NCI-H446 treated with DMSO at 0.1 percent for 48 hours (cell line): ENCODE measurements around the gene UBR7.
"Not testable (repeated sequence)": the region's sequence is repeated elsewhere in the genome, so short reads cannot be mapped to it uniquely, and the experiment has no call there.

Experiments
- DNase-seq: peaks from one replicate; lab custom pipeline; 2025; lab: John Stamatoyannopoulos, UW

Gene UBR7

DNA sequence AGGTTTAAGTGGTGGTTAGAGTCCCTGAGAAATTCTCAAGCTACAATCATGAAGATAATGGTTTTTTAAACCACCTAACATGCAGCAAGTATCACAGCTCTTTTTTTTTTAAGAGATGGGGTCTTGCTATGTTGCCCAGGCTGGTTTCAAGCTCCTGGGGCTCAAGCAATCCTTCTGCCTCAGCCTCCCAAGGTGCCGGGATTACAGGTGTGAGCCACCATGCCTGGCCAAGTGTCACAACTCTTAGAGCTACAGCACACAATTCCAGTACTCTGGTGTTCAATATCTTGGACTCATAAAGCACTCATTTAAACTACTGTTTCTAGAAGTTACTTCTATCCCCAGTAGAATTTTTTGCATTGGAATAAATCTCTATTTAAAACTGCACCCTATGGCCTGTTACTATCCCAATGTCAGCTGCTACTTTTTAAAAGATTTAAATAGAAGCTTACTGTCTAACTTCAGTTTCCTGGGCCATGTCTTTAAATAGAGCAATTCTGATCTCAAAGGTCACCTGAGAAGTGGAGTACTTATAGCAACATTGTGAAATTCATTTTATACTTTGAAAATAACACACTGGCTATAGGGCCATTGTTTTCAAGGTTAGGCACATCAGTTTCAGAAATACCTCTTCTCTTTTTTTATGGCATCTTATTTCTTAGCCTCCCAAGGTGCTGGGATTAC is 11.6 kb upstream of the UBR7 start:
- no peak for DNase-seq

DNA sequence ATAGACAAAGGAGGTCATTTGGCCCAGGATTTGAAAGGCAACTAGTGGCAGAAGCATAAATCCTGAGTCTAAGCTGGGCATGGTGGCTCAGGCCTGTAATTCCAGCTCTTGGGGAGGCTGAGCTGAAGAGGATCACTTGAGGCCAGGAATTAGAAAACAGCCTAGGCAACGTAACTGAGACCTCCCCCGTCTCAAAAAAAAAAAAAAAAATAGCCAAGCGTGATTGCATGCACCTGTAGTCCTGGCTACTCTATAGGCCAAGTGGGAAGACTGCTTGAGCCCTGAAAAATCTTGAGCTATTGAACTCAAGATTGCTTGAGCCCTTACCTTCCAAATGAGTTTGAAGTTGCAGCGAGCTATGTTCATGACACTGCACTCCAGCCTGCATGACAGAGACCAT is 8.0 kb upstream of the UBR7 start:
- no peak for DNase-seq

DNA sequence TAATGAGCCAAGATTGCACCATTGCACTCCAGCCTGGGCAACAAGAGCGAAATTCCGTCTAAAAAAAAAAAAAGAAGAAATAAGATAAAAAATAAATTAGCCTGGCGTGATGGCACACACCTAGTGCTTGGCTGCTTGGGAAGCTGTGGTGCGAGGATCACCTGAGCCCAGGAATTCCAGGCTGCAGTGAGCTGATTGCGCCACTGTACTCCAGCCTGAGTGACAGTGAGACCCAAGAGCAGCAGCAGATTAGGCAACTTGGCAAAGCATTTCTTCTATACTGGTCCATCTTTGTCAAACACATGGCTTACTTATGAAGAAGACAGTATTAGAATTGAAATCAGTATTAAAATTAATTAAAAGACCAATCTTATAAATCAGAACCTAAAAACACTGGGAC is 6.5 kb upstream of the UBR7 start:
- no peak for DNase-seq

DNA sequence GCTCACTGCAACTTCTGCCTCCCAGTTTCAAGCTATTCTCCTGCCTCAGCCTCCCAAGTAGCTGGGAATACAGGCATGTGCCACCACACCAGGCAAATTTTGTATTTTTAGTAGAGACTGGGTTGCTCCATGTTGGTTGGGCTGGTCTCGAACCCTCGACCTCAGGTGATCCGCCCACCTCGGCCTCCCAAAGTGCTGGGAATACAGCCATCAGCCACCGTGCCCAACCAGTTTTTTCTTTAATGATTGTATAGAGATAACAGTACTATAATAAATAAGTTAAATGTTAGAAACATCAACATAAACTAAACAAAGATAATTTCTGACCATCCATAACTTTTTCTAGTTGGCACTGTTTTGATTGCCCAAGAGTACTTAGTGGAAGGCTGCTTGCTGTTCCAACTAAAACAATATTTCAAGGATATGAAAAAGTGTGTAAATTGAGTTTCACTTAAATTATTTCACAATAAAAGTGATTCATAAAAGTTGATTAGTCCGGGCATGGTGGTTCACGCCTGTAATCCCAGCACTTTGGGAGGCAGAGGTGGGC is 5.8 kb upstream of the UBR7 start:
- no peak for DNase-seq

DNA sequence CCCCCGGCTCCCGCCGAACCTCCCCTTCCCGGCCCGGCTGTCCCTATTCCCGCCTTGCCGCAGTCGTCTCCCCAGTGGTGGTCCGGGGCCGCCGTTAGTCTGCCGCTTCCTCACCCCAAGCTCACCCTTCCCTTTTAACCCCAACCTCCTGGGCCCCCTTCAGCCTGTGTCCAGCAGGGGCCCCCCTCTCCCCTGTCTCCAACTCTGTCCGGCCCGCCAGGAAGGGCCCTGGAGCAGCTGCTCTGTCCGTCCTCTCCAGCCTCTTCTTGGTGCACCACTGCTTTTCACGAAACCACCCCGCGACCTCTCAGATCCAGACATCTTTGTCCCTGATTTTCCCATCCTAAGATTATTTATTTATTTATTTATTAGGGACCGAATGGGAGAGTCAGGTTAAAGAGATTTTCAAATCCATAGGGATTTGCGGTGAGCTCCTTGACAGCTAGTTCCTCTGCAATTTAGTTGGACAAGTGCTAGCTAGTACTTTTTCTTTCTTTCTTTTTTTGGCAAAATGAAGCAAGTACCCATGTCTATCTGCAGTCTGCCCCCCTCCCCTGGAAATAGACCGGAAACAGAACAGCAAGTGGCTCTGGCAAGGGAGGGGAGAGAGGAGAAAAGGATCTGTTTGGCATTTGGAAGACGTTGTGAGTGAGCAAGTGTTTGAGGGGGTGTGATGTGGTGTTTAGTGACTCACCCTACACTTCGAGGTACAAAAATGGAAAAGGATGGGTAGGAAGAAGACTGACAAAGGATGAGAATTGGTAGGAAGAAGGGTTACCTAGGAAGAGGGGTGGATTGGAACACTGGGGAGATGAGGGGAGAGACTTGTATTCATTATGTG is 632 bp downstream of the UBR7 start:
- DNase-seq = peak; percentile 15

DNA sequence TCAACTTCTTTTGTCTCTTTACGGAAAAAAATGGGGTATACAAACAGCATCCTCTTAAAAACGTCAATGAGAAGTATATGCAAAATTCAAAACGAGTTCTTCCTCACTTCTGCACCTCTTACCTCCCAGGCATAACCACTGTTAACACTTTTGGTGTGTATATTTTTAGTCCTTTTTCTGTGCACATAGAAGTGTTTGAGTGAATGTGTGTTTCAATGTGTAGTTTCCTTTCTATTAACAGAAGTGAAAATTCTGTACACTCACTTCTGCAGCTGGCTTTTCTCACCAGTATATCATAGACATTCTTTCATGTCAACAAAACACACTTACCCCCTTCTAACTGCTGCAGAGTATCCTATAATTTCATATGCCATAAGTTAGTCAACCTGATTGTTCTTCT is 5.4 kb downstream of the UBR7 start:
- DNase-seq = no peak

DNA sequence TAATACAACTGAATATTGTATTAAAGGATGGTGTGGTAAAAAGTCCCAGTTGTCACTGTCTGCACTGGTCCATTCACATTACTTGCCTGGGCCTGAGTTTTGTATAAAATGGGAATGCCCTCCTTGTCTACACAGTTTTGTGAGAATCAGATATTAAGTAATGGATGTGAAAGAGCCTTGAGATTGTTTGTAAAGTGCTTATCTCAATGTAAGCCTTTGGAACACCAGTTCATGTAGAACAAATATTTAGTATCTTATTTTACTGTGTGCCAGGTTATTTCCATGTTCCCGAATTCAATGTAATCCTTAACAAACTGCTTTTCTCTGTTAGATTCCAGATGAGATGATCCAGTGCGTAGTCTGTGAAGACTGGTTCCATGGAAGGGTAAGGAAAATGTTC is 7.5 kb downstream of the UBR7 start:
- no peak for DNase-seq

DNA sequence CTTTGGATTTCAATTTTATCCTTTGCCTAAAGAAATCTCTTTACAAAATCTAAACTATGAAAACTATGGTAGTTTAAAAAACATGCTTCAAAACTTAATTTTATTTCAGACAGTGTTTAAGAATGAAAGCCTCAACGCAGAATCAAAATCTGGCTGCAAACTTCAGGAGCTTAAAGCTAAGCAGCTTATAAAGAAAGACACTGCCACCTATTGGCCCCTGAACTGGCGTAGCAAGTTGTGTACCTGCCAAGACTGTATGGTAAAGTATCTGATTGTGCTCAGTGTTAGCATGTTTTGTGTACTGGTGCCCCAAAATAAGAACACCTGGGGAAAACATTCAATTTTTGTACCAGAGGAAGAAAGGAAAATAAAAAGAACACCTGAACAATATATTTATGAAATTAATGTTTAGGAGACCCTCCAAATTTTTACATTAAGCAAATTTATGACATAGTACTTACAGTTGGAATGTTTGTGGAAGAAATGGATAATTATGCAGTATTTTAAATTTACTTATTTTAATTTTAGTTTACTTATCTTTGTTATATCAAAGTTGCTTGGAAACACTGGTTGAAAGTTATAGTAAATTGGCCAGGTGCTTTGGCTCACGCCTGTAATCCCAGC is 12.2 kb downstream of the UBR7 start:
- DNase-seq = peak; percentile 59

DNA sequence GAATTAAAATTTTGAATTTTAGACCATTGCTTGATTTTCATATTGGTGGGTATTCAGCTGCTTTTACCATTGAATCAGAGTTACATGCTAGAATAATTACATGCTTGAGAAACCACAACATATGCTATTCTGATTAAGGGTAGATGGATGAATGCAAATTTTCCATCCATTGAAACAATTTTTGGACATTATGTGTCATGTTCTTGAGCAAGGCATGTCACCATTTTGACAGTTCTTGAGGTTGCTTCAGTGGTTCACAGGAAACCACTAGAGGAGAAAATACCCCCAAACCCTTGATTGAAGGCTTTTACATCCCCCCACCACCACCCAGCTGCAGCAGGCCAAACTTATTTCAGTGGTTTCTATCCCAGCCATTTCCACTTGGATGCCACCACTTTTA is 13.5 kb downstream of the UBR7 start:
- no peak for DNase-seq

DNA sequence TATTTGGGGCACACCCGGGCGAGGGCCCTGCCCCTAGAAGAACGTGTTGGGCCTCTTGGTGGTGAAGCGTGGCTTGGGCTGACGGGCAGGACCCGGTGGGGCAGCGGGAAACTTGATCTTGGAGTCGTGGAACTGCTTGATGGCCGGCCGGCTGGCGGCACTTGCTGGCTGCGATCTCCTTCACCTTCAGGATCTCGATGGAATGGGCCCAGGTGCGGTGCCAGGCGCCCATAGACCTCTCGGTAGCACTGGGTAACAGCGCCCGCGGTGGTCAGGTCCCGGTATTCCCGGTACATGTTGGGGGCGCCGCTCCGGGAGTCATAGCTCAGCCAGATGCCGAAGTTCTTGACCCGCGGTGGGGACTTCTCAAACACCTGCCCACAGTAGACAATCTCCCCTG is 16.5 kb downstream of the UBR7 start:
- DNase-seq = no peak

DNA sequence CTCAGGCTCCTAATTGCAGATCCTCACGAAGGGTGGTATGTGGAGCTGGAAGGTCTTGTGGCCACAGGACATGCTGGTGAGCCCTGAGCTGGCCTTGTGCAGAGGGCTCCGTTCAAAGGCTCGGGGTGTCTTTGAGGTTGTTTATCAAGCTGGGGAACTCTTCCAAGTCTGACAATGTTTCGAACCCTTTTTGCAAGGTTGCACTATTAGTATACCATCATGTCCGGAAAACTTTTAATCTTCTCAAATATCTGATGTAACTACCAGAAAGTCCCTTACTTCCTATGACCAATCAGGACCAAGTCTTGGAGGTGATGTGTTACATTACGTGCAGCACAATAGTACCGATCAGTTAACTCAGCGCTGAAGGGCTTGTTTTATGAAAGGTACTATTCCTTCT is 21.5 kb downstream of the UBR7 start:
- no peak for DNase-seq

DNA sequence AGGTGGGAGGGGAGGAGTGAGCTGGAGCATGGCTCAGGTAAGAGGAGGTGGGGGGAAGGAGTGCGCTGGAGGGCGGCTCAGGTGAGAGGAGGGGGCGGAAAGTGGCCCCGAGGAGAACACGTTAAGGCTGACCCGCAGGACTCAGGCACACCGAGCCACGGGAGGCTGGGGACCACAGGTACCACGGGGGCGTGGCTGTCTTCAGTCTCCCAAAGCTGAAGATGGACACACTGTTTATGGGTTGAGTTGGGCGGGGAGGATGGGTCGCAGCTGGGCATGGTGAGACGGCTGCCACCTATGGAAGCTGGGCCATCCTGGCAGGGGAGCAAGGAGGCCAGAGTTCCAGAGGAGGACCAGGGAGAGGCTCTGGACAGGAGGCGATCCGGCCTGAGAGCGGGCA is 23.5 kb downstream of the UBR7 start:
- no peak for DNase-seq

DNA sequence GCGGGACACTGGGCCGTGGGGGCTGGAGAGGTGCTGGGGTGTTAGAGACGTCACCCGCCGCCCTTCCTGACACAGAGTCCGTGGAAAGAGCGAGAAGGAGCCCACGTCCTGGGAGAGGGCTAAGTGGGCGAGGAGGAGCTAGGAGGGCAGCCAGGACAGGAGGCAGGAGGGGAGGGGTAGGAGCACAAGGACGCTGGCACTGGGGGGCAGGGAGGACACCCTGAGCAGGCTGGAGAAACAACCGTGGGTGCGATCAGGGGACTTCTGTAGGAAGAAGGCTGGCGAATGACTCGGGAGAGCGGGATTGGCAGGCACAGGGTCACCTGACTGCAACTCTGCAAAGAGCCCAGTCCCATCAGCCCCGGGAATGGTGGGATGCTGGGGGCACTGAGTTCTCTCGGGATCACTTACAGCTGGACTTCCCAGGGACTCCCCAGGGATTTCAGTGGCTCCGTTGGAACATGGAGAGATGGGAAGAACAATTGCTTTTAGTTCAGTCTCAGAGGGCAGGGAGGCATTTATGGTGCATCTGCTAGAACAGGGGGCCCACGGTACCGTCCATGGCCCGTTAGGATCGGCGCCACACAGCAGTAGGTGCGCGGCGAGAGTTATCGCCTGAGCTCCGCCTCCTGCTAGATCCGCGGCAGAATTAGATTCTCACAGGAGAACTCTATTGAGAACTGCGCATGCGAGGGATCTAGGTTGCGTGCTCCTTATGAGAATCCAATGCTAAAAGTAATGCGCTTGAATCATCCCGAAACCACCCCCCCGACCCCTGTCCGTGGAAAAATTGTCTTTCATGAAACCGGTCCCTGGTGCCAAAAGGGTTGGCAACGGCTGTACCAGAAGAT is 24.3 kb downstream of the UBR7 start:
- peak; percentile 51 for DNase-seq

DNA sequence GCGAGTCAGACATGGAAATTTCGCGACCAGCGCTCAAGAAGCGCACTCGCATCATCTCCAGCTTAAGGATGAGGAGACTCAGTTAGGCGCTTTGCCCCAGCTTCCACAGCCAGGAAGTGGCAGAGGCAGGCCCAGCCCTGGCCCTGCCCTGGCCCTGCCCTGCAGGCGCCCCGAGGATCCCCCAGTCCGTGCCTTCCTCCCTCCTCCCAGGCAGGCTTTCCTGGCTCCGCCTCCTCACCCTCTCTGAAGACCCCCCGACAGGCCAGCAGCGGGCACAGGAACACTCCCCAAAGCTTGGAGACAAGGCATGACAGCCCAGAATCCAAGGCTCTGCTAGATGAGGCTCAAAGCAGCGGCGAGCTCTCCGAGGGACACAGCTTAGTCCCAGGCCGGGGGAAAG is 25.1 kb downstream of the UBR7 start:
- DNase-seq = no peak

DNA sequence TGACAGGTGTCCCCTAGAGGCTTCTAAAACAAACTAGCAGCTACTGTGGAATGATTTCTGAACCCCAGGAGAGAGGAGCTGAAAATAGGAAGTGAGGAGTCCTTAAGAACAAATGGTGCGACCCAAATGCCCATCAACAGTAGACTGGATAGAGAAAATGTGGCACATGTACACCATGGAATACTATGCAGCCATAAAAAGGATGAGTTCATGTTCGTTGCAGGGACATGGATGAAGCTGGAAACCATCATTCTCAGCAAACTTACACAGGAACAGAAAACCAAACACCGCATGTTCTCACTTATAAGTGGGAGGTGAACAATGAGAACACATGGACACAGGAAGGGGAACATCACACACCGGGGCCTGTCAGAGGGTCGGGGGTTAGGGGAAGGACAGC is 26.0 kb downstream of the UBR7 start:
- not testable (repeated sequence) for DNase-seq

DNA sequence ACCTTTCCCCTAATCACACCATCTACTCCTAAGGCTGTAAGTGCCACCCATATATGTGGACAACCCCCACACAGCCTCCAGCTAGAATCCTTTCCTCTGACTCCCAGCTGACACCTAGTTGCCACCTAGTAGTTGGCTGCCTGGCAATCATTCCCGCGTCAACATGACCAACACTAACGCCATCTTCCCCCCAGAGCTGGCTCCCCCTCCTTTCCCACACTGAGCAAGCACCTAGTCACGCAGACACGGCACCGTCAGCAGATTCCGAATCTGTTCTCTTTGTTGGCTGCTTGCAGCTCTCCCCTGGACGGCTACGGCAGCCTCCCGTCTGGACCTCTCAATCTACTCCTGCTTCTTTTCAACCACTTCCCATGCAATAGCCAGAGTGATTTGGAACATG is 27.7 kb downstream of the UBR7 start:
- no peak for DNase-seq

DNA sequence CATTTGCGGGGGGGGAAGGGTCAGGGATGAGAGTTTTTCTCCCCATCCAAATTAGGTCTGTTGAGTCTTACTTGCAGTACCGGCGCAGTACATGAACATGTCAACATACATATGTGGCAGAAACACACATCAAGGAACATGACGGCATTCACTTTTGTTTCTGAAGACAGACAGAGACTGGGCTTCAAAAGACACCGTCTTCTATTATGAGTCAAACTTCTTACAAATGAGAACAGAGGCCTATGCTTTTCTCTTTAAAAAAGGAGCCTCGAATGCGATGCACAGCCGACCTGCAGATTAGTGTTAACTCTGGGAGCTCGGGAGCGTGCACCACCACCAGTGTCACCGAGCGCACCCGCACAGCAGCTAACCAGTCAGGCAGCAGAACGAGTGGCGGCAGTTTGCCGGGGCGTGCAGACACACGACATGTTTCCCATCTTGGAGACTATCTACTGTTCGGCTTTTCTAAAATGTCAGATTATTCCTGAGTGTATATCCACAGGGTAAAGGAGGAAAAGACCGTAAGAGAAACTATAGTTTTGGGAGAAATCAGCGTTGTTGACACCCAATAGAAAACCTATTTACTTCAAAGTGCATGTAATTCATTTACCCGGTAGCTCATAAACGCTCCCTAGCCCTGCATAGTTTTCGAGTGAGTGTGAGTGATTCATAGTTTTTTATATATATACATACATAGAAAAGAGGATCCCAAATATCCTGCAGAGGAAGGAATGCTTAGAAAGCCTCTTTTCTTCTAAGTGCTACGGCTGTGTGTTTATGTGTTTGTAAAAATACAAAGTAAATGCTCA is 33.0 kb downstream of the UBR7 start:
- DNase-seq = no peak

DNA sequence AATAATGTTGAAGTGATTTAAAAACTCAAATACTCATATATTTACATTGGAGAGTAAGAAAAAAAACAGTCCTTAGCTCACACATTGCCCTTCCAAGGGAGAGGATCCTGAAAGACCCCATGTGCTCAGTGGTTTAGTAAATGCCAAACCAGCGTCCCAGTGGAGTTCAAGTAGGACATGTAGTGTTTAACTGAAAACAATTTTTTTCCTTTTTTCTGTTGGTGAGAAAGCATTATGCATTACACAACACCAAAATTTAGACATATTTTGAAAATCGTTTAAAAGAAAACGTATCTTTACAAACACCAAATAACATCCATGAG is 33.6 kb downstream of the UBR7 start:
- no peak for DNase-seq

DNA sequence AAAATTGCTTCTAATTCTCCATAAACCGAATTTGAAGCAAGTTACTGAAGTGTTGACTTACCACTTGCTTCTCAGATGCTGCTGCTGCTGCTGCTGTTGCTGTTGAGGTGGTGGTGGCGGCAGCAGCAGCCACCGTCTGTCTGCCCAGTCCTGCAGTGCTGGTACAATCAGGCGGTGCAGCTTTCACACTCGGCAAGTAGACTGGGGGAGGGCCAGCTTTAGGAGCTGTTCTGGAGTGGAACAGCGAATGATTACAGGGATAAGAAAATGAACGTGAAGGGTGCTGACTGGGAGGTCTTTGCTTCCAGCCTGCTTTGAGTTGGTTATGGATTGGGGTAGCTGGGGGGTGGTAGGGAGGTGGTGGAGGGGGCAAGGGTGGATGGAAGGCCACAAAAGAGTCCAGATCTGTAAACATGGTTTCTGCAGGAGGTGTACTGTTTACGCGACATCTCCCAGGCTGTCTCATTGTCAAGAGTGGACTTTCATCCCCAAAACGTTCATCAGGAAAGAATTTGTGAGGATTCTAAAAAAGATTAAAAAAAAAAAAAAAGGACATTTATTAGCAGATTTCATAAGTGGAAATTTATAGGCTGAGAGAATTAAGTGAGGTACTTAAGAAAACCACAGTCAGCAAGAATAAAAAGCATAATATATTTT is 38.8 kb downstream of the UBR7 start:
- DNase-seq = no peak

DNA sequence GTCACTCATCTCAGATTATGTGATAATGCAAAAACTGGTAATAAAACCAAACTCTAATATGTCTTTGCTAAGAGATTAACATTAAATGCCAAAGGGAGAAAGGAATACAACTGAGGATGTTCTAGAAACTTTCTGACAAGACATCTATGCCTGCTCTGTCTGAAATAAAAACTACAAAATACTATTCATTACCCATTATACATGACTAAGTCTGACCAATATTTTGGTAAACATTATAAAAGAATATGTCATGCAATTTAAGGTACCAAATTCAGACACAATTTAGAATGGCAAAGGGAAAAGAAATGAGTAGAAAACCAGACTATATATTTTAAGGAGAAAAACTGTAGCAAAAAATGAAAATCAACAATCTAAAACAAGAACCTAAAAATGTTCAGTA is 39.5 kb downstream of the UBR7 start:
- no peak for DNase-seq
